ENCODE results near the gene PACS1. TPM values are rescaled to one million over a fixed set of nuclear protein-coding genes. Genes with fewer than 3 reads are reported as not detected.

The PACS1 gene
- total RNA-seq, 5 donors from 2014 or later (not counting 1 experiment from before 2014, with no cell fraction given) = 222 to 268 (median 236) TPM

- Histone ChIP-seq H3K4me3 (ENCODE audit: control insufficient read depth in 1 of 2, extremely low read depth in 1 of 2, low read length in 1 of 2) (no peak overlapping the region), H3K27me3 (replicated peaks in 1 of 2; ENCODE audit: control insufficient read depth in 2 of 2, extremely low read depth in 1 of 2, insufficient read depth in 2 of 2, low read length in 1 of 2) (no peaks in the 10 kb centered on the region), H3K4me1 (ENCODE audit: control insufficient read depth in 1 of 2, extremely low read depth in 1 of 2, insufficient read depth in 2 of 2, low read length in 2 of 2) (peaks cover 9 to 20% of the 10 kb centered on the region in 2 experiments), H3K9me3 (no peaks in the 10 kb centered on the region), H3K36me3 (ENCODE audit: control insufficient read depth in 2 of 2, extremely low read depth in 1 of 2, insufficient read depth in 1 of 2, low read length in 1 of 2) (peaks cover 2 to 11% of the 10 kb centered on the region in 2 donors), H3K27ac (ENCODE audit: low read length) (no peak overlapping the region)
- Mint-ChIP-seq H3K4me1 (peaks cover 63 to 68% (median 66%) of the 10 kb centered on the region in 3 donors), H3K27ac (no peak overlapping the region), H3K36me3 (peaks cover 16% of the 10 kb centered on the region), H3K4me3 (no peak overlapping the region), H3K27me3 (no peaks in the 10 kb centered on the region), H3K9me3 (no peaks in the 10 kb centered on the region)
- no peak for DNase-seq
- 100% methylated on average over 5 of the region's 12 CpGs for WGBS (ENCODE audit: insufficient coverage)
- ChIA-PET POLR2A (interaction anchor here (0.6 kb wide), 4 partner anchors 14 to 71 kb away, joined by 3 to 5 read pairs (median 3); no protein-coding TSS in a partner anchor), CTCF (interaction anchor here in 1 of 2 donors (0.9 kb wide), 1 partner anchor 9 kb away, joined by 4 read pairs; no protein-coding TSS in a partner anchor)
- no peak for ATAC-seq (replicated peaks in 1 of 4)
Observed at GRCh38 chr11:66142370-66143263, 72.5 kb downstream of the PACS1 start.

GRCh38 chr11:66143264-66143566, 73.1 kb downstream of the PACS1 start:
- Histone ChIP-seq H3K9me3 (no peaks in the 10 kb centered on the region), H3K27ac (ENCODE audit: low read length) (no peak overlapping the region), H3K4me3 (ENCODE audit: control insufficient read depth in 1 of 2, extremely low read depth in 1 of 2, low read length in 1 of 2) (no peak overlapping the region), H3K36me3 (ENCODE audit: control insufficient read depth in 2 of 2, extremely low read depth in 1 of 2, insufficient read depth in 1 of 2, low read length in 1 of 2) (peaks cover 2 to 11% of the 10 kb centered on the region in 2 donors), H3K4me1 (ENCODE audit: control insufficient read depth in 1 of 2, extremely low read depth in 1 of 2, insufficient read depth in 2 of 2, low read length in 2 of 2) (peaks cover 9 to 18% of the 10 kb centered on the region in 2 experiments), H3K27me3 (replicated peaks in 1 of 2; ENCODE audit: control insufficient read depth in 2 of 2, extremely low read depth in 1 of 2, insufficient read depth in 2 of 2, low read length in 1 of 2) (no peaks in the 10 kb centered on the region)
- H3K4me1 Mint-ChIP-seq = peaks cover 62 to 68% (median 65%) of the 10 kb centered on the region in 3 donors
- no peak overlapping the region for H3K27ac Mint-ChIP-seq
- DNase-seq = no peak
- CTCF ChIA-PET = no interaction called here
- peaks cover 16% of the 10 kb centered on the region for H3K36me3 Mint-ChIP-seq
- POLR2A ChIA-PET = no interaction called here
- ATAC-seq (replicated peaks in 1 of 4) = no peak
- no peaks in the 10 kb centered on the region for H3K27me3 Mint-ChIP-seq
- H3K9me3 Mint-ChIP-seq = no peaks in the 10 kb centered on the region
- H3K4me3 Mint-ChIP-seq = no peak overlapping the region
- WGBS (ENCODE audit: insufficient coverage) = 100% methylated on average over 1 of the region's 3 CpGs

GRCh38 chr11:66143996-66144678, 74.1 kb downstream of the PACS1 start:
- no peaks in the 10 kb centered on the region for H3K27me3 ChIP-seq (replicated peaks in 1 of 2; ENCODE audit: control insufficient read depth in 2 of 2, extremely low read depth in 1 of 2, insufficient read depth in 2 of 2, low read length in 1 of 2)
- H3K36me3 ChIP-seq (ENCODE audit: control insufficient read depth in 2 of 2, extremely low read depth in 1 of 2, insufficient read depth in 1 of 2, low read length in 1 of 2) = peaks cover 2 to 9% of the 10 kb centered on the region in 2 donors
- peaks cover 61 to 68% (median 63%) of the 10 kb centered on the region in 3 donors for H3K4me1 Mint-ChIP-seq
- peaks cover 16% of the 10 kb centered on the region for H3K36me3 Mint-ChIP-seq
- 100% methylated on average over 1 of the region's 5 CpGs for WGBS (ENCODE audit: insufficient coverage)
- H3K9me3 ChIP-seq = no peaks in the 10 kb centered on the region
- POLR2A ChIA-PET = interaction anchor here in 1 of 2 donors (0.6 kb wide), 1 partner anchor 505 kb away, joined by 3 read pairs; no protein-coding TSS in a partner anchor
- no peak overlapping the region for H3K4me3 ChIP-seq (ENCODE audit: control insufficient read depth in 1 of 2, extremely low read depth in 1 of 2, low read length in 1 of 2)
- H3K9me3 Mint-ChIP-seq = no peaks in the 10 kb centered on the region
- peak overlapping the region in 1 of 3 donors; percentile 55 for H3K4me3 Mint-ChIP-seq
- ATAC-seq (replicated peaks in 1 of 4) = no peak
- H3K4me1 ChIP-seq (ENCODE audit: control insufficient read depth in 1 of 2, extremely low read depth in 1 of 2, insufficient read depth in 2 of 2, low read length in 2 of 2) = peaks cover 9 to 18% of the 10 kb centered on the region in 2 experiments
- no peak overlapping the region for H3K27ac Mint-ChIP-seq
- no peaks in the 10 kb centered on the region for H3K27me3 Mint-ChIP-seq
- no peak for DNase-seq
- no peak overlapping the region for H3K27ac ChIP-seq (ENCODE audit: low read length)
- CTCF ChIA-PET = interaction anchor here in 1 of 2 donors (0.6 kb wide), 1 partner anchor 48 kb away, joined by 4 read pairs; no protein-coding TSS in a partner anchor

- H3K4me3 Mint-ChIP-seq = no peak overlapping the region
- H3K27me3 Mint-ChIP-seq = no peaks in the 10 kb centered on the region
- peaks cover 16% of the 10 kb centered on the region for H3K36me3 Mint-ChIP-seq
- H3K4me3 ChIP-seq (ENCODE audit: control insufficient read depth in 1 of 2, extremely low read depth in 1 of 2, low read length in 1 of 2) = no peak overlapping the region
- DNase-seq (no peak), ATAC-seq (replicated peaks in 1 of 4) (no peak)
- H3K9me3 Mint-ChIP-seq = no peaks in the 10 kb centered on the region
- H3K4me1 ChIP-seq (ENCODE audit: control insufficient read depth in 1 of 2, extremely low read depth in 1 of 2, insufficient read depth in 2 of 2, low read length in 2 of 2) = peaks cover 9 to 18% of the 10 kb centered on the region in 2 experiments
- H3K4me1 Mint-ChIP-seq = peaks cover 58 to 67% (median 62%) of the 10 kb centered on the region in 3 donors
- peak overlapping the region in 1 of 2 donors; percentile 8 for H3K27ac Mint-ChIP-seq
- POLR2A ChIA-PET = no interaction called here
- H3K9me3 ChIP-seq = no peaks in the 10 kb centered on the region
- CTCF ChIA-PET = interaction anchor here in 1 of 2 donors (0.5 kb wide), 1 partner anchor 1188 kb away, joined by 5 read pairs; no protein-coding TSS in a partner anchor
- no peaks in the 10 kb centered on the region for H3K27me3 ChIP-seq (replicated peaks in 1 of 2; ENCODE audit: control insufficient read depth in 2 of 2, extremely low read depth in 1 of 2, insufficient read depth in 2 of 2, low read length in 1 of 2)
- no peak overlapping the region for H3K27ac ChIP-seq (ENCODE audit: low read length)
- peaks cover 2 to 9% of the 10 kb centered on the region in 2 donors for H3K36me3 ChIP-seq (ENCODE audit: control insufficient read depth in 2 of 2, extremely low read depth in 1 of 2, insufficient read depth in 1 of 2, low read length in 1 of 2)
Observed at GRCh38 chr11:66146074-66146473, 76.0 kb downstream of the PACS1 start.

- no peak overlapping the region for H3K4me3 Mint-ChIP-seq
- ChIA-PET CTCF (interaction anchor here in 1 of 2 donors (0.7 kb wide), 1 partner anchor 71 kb away, joined by 3 read pairs; no protein-coding TSS in a partner anchor), POLR2A (no interaction called here)
- no peak overlapping the region for H3K4me3 ChIP-seq (ENCODE audit: control insufficient read depth in 1 of 2, extremely low read depth in 1 of 2, low read length in 1 of 2)
- no peaks in the 10 kb centered on the region for H3K27me3 ChIP-seq (replicated peaks in 1 of 2; ENCODE audit: control insufficient read depth in 2 of 2, extremely low read depth in 1 of 2, insufficient read depth in 2 of 2, low read length in 1 of 2)
- no peaks in the 10 kb centered on the region for H3K27me3 Mint-ChIP-seq
- DNase-seq = no peak
- WGBS (ENCODE audit: insufficient coverage) = no CpG with 5 or more reads among the region's 5 CpGs
- H3K27ac ChIP-seq (ENCODE audit: low read length) = no peak overlapping the region
- H3K4me1 ChIP-seq (ENCODE audit: control insufficient read depth in 1 of 2, extremely low read depth in 1 of 2, insufficient read depth in 2 of 2, low read length in 2 of 2) = peaks cover 9 to 18% of the 10 kb centered on the region in 2 experiments
- peaks cover 2 to 9% of the 10 kb centered on the region in 2 donors for H3K36me3 ChIP-seq (ENCODE audit: control insufficient read depth in 2 of 2, extremely low read depth in 1 of 2, insufficient read depth in 1 of 2, low read length in 1 of 2)
- peaks cover 19% of the 10 kb centered on the region for H3K36me3 Mint-ChIP-seq
- H3K27ac Mint-ChIP-seq = no peak overlapping the region
- H3K9me3 ChIP-seq = no peaks in the 10 kb centered on the region
- H3K4me1 Mint-ChIP-seq = peaks cover 64 to 72% (median 67%) of the 10 kb centered on the region in 3 donors
- H3K9me3 Mint-ChIP-seq = no peaks in the 10 kb centered on the region
- no peak for ATAC-seq (replicated peaks in 1 of 4)
Observed at GRCh38 chr11:66146940-66147339, 76.9 kb downstream of the PACS1 start.

- Histone ChIP-seq H3K27me3 (replicated peaks in 1 of 2; ENCODE audit: control insufficient read depth in 2 of 2, extremely low read depth in 1 of 2, insufficient read depth in 2 of 2, low read length in 1 of 2) (no peaks in the 10 kb centered on the region), H3K9me3 (no peaks in the 10 kb centered on the region), H3K4me3 (ENCODE audit: control insufficient read depth in 1 of 2, extremely low read depth in 1 of 2, low read length in 1 of 2) (no peak overlapping the region), H3K27ac (ENCODE audit: low read length) (no peak overlapping the region), H3K36me3 (ENCODE audit: control insufficient read depth in 2 of 2, extremely low read depth in 1 of 2, insufficient read depth in 1 of 2, low read length in 1 of 2) (peaks cover 0 to 6% of the 10 kb centered on the region in 2 donors), H3K4me1 (ENCODE audit: control insufficient read depth in 1 of 2, extremely low read depth in 1 of 2, insufficient read depth in 2 of 2, low read length in 2 of 2) (peaks cover under 1 to 5% of the 10 kb centered on the region in 2 experiments)
- H3K9me3 Mint-ChIP-seq = no peaks in the 10 kb centered on the region
- H3K4me1 Mint-ChIP-seq = peaks cover 48 to 59% (median 52%) of the 10 kb centered on the region in 3 donors
- no peak overlapping the region for H3K27ac Mint-ChIP-seq
- no peaks in the 10 kb centered on the region for H3K27me3 Mint-ChIP-seq
- CTCF ChIA-PET = interaction anchor here (0.6 to 0.8 kb wide), 3 partner anchors 23 to 150 kb away, joined by 3 read pairs; no protein-coding TSS in a partner anchor
- WGBS (ENCODE audit: insufficient coverage) = no CpG with 5 or more reads among the region's 2 CpGs
- H3K4me3 Mint-ChIP-seq = no peak overlapping the region
- POLR2A ChIA-PET = no interaction called here
- ATAC-seq (replicated peaks in 1 of 4) = no peak
- DNase-seq = no peak
- H3K36me3 Mint-ChIP-seq = peaks cover 23% of the 10 kb centered on the region
Observed at GRCh38 chr11:66150140-66150539, 80.1 kb downstream of the PACS1 start.

Data from T-cell (primary cell).